Endothelial cell of hepatic sinusoid (primary cell): ENCODE measurements around the gene GTSE1.

Experiments
- in situ Hi-C: cut with HindIII; loops from 2 replicates; pipeline ENCODE4 v1.10.0; 2017; ENCODE audit warnings: low sequenced_read_pairs

The GTSE1 gene

DNA sequence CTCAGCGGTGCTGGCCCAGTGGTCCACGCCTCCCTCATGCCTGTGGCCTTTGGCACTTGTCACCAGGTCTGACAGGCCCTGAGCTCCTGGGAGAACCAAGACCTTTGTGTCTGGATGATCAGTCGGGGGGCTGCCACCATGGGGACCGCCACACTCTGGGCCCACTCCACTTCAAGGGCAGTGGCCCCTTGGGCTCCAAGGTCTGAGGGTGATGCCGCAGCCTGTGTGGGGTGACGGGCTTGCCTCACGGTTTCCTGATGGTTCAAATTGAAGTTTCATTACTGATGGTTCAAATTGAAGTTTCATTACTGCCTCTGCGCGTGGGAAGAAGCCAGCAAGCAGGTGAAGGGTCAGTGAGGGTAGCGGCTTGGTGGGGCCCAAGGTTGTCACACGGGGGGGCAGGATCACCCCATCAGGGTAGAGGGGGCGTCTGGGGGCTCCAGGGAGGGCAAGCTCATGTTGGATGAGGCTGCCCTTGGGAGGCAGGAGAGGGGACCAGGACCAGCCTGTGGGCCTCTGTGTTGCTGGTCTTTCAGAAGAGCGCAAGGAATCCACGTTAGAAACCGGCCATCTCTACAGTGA, 66.4 kb downstream of the GTSE1 start:
- in situ Hi-C loops = no loop called here

- in situ Hi-C loops = no loop called here
Measured at GRCh38 chr22:46363611-46364321, 67.1 kb downstream of the GTSE1 start.

- in situ Hi-C loops = no loop called here
Measured at GRCh38 chr22:46364341-46365165, 67.9 kb downstream of the GTSE1 start.

DNA sequence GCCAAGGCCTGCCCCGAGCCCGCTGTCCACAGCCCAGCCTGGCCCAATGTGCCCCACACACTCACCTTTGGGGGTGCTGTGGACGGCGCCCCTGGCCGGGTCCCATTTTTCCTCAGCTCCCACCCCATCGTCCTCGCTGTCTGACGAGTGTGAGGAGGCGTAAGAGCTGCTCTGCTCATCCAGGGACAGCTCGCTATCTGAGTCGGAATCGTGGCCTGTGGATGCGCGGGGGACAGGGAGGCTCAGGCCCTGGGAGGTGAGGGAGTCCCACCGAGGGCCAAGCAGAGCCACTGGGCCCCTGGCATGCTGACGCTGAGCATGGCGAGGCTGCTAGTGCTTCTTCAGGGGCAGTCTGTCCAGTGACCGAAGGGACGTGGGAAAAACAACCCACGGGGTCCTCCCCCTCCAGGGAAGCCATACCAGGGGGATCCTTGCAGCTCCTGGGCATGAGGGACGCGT, 68.5 kb downstream of the GTSE1 start:
- in situ Hi-C loops = no loop called here

GRCh38 chr22:46366327-46366731, 69.7 kb downstream of the GTSE1 start:
- in situ Hi-C loops = no loop called here

DNA sequence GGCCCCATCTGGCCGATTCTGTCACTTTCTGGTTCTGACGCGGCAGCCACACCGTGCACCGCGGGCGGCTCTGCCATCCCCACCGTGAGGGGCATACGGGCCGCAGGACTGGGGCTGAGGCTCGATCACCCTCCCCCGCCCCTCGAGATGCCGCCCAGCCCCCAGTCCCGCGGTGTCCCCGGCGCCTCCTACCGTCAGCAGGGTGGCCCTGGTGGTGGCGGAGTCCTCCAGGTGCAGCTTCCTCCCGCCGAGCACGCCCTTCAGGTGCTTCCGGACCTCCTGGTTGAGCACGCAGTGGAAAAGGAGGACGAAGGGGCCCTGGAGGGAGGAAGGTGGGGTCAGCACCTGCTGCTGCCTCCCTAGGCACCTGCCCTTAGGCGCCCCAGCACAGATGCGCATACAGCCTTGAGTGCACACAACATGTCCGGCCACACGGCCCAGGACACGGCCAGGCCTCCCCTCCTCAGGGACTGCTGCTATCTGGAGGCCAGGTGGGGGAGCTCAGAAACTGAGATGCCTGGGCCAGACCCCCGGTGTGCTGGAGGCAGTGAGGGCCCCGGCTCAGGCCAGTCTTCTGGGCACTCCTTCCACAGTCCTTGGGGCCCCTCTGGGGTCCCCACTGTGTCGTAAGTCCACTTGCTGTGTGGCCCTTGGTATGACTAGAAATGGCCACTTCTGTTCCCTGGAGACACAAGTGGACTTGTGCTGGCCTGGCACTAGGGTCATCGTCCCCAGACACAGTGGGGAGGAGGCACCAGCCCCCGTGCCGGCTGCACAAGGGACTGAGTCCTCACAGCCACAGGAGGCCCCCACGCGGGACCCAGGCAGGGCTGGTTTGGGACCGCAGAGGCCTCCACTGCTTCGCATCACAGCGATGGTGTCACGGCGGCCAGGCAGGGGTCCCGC, 70.4 kb downstream of the GTSE1 start:
- in situ Hi-C loops = no loop called here

- in situ Hi-C loops = no loop called here
Measured at GRCh38 chr22:46367707-46368191, 71.1 kb downstream of the GTSE1 start.

- in situ Hi-C loops = no loop called here
Measured at GRCh38 chr22:46368422-46368821, 71.8 kb downstream of the GTSE1 start.

- in situ Hi-C loops = no loop called here
Measured at GRCh38 chr22:46368871-46369715, 72.4 kb downstream of the GTSE1 start.

- in situ Hi-C loops = no loop called here
Measured at GRCh38 chr22:46369716-46370583, 73.3 kb downstream of the GTSE1 start.

DNA sequence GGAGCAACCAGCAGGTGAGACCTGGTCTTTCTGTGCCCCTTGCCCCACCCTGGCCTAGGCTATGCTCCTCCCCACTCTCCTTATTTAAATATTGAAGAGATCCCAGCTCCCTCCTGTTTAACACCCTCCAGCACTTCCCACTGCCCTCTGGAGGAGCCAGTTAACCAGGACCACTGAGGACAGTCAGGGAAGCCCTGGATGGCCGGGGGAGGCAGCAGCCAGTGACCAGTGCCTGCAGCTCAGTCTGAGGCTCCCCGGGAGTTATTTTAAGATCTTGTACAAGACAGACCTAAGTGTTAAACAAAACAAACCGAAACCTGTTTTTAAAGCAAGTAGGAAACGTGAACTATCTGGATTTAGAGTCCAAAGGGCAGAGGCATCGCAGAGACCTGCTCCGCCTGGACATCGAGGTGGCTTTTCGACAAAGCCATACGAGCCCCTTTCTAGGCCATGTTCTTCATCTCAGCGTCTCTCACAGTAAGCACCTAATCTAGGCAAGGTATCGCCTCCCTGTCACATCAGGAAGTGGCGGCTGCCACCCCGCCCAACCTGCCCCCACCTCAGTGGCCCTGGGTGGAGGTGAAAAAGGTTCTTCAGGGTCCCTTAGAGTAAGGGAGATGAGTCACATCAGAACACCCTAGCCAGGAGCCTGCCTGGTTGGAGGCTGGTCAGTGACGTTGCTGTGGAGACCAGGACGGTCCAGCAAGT, 74.1 kb downstream of the GTSE1 start:
- in situ Hi-C loops = no loop called here

DNA sequence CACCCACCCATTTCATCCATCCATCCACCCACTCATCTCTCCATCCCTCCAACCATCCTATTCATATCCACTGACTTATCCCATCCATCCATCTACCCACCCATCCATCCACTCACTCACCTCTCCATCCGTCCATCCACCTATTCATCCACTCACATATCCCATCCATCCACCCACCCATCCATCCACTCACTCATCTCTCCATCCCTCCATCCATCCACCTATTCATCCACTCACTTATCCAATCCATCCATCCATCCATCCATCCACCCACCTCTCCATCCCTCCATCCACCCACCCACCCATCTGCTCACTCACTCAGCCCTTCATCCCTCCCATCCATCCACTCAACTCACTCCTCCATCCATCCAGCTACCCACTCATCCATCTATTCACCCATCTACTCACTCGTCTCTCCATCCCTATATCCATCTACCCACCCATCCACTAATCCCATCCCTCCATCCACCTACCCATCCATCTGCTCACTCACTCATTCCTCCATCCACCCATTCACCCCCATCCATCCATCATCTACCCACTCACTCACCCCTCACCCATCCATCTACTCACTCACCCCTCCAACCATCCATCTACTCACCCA, 75.1 kb downstream of the GTSE1 start:
- in situ Hi-C loops = no loop called here

DNA sequence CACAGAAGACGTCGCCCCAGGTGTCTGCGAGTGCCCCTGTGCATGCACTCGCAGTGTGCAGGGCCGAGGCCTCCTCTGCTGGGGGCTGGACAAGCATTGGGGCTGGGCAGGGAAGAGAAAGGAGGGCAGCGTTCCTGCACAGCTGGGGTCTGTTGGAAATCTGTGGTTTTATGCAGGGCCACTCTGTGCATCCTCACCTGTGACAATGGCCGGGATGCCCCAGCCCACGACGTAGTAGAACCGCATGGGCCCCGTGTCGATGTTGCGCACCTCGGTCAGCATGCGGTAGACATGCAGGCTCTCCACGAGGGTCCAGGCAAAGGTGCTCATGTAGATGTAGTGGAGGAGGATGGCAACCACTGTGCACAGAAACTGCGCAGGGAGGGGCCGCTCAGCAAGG, 76.0 kb downstream of the GTSE1 start:
- in situ Hi-C loops = no loop called here

DNA sequence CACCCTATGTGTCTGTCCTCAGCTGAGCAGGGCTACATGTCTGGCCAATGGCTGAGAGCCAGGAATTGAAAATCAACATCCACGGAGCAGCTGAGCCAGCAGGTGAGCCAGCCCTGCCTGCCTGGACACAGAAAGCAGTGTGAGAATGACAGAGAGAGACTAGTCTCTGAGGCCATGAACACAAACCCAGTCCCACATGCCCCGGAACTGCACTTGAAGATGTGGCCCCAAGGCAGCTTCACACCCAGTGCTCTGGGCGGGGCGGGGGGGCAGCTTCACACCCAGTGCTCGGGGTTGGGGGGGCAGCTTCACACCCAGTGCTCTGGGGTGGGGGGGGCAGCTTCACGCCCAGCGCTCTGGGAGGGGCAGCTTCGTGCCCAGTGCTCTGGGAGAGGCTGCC, 76.5 kb downstream of the GTSE1 start:
- in situ Hi-C loops = no loop called here

DNA sequence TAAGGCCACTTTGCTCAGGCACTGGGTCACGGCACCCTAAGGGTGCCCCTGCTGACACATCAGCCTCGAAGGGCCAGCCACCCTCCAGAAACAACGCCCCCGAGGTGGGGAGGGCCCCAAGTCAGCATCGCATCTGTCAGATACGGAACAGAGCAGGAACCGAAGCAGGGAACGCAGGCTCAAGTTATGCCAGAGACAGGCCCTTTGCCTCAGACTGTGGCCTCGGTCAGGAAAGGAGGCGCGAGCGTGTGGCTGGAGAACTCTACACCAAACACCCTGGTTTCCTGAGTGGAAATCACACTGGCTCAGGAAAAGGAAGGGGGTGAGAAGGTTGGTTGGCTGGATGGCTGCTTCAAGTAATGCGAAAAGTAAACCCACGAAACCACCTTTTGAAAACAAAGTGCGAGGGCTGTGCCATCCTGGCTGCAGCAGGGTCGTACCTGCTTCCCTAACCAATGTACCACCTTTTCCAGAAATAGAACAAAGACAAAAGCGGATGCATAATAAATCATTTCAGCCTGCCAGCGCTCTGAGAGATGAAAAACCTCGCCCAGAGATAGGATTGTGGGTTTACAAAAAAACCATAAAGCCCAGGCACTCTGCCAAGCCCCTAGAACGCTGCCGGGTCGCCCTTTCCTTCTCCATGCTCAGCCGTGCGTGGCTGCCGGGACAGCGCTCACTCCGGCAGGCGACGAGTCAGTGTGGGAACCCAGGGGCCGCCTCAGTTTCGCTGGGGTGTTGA, 77.4 kb downstream of the GTSE1 start:
- in situ Hi-C loops = no loop called here

- in situ Hi-C loops = no loop called here
Measured at GRCh38 chr22:46374663-46375474, 78.2 kb downstream of the GTSE1 start.
